Measurements from ENCODE around the gene UBE2U.

DNA sequence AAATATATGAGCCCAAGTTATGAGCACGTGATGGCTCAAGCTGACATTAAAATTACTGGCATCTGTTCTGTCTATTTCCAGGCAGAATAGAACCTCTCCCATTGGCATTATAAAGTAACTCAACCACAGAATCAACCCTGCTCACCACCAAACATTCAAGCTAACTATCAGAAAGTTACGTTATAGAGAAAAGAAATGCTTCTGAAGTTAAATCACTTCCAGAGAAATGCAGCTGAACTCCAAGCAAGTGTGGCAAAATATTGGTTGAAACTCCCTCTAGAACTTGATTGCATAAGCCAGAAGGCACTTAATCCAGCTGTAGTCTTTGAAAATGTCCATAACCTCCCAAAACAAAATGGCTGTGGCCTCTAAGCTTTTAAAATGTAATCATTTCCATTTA is 36.2 kb upstream of the UBE2U start:
- TF ChIP-seq, protein P1, sequence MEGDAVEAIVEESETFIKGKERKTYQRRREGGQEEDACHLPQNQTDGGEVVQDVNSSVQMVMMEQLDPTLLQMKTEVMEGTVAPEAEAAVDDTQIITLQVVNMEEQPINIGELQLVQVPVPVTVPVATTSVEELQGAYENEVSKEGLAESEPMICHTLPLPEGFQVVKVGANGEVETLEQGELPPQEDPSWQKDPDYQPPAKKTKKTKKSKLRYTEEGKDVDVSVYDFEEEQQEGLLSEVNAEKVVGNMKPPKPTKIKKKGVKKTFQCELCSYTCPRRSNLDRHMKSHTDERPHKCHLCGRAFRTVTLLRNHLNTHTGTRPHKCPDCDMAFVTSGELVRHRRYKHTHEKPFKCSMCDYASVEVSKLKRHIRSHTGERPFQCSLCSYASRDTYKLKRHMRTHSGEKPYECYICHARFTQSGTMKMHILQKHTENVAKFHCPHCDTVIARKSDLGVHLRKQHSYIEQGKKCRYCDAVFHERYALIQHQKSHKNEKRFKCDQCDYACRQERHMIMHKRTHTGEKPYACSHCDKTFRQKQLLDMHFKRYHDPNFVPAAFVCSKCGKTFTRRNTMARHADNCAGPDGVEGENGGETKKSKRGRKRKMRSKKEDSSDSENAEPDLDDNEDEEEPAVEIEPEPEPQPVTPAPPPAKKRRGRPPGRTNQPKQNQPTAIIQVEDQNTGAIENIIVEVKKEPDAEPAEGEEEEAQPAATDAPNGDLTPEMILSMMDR (IDR thresholded peaks at IDR 0.05) = no peak
- TF ChIP-seq POLR2A (IDR thresholded peaks at IDR 0.05) (no peak), EP300 (IDR thresholded peaks at IDR 0.05) (no peak), POLR2AphosphoS5 (IDR thresholded peaks at IDR 0.05) (no peak)

Measured in sigmoid colon (tissue), 4 donors.